WTC11 (cell line): ENCODE data around the gene FBXL16. TPM values are rescaled to one million over a fixed set of nuclear protein-coding genes. Genes with fewer than 3 reads are reported as not detected.
"Not testable (repeated sequence)": the region's sequence is repeated elsewhere in the genome, so short reads cannot be mapped to it uniquely, and the experiment has no call there.

Source experiments
- ATAC-seq: fragments of 200-7000 bp; cut with Tn5 transposase; 2 replicates; pipeline ENCODE4 v1.10.0; 2021; ENCODE audit warnings: mild to moderate bottlenecking, moderate library complexity
- Bru-seq: library from RNA; stranded (reverse); fragments of 400-500 nt; gene quantifications from one replicate; lab custom pipeline; 2021; lab: Mats Ljungman, UMichigan
- CTCF ChIA-PET: fragments of 300-600 bp; sonication (Branson Sonifier 250); formaldehyde crosslinking; loops from one replicate; lab custom pipeline; 2021; ENCODE audit warnings: antibody characterized with exemption; lab: Charles Lee
- POLR2A ChIA-PET: fragments of 350-600 bp; sonication (Branson Sonifier 250); formaldehyde crosslinking; loops from one replicate; lab custom pipeline; 2021; ENCODE audit warnings: antibody characterized with exemption; lab: Charles Lee
- DNase-seq: peaks from one replicate; pipeline ENCODE4 v3.0.0; 2021; ENCODE audit warnings: low spot score
- H3K27ac Mint-ChIP-seq: 2 replicates; pipeline ENCODE4 v1.8.0; 2021; ENCODE audit warnings: mixed read lengths
- H3K27me3 Mint-ChIP-seq: 2 replicates; pipeline ENCODE4 v1.8.0; 2021; ENCODE audit warnings: low read depth, mild to moderate bottlenecking, moderate library complexity, mixed read lengths
- H3K36me3 Mint-ChIP-seq: 2 replicates; pipeline ENCODE4 v1.8.0; 2021; ENCODE audit warnings: mixed read lengths
- H3K4me1 Mint-ChIP-seq: 2 replicates; pipeline ENCODE4 v1.8.0; 2022; ENCODE audit warnings: mixed read lengths
- H3K4me3 Mint-ChIP-seq: 2 replicates; pipeline ENCODE4 v1.8.0; 2021; ENCODE audit warnings: mild to moderate bottlenecking, moderate library complexity, mixed read lengths
- H3K9me3 Mint-ChIP-seq: 2 replicates; pipeline ENCODE4 v1.8.0; 2021; ENCODE audit warnings: mixed read lengths
- CREM ChIP-seq: sonication (generic); formaldehyde crosslinking; IDR thresholded peaks from 2 replicates; pipeline ENCODE4 v1.8.1; 2022; ENCODE audit warnings: mild to moderate bottlenecking, missing genetic modification reagents, moderate library complexity
- CTCF ChIP-seq: fragments of 200-600 bp; IDR thresholded peaks from 2 replicates; pipeline ENCODE4 v1.8.0; 2022; ENCODE audit warnings: antibody characterized with exemption
- E2F1 ChIP-seq: sonication (generic); formaldehyde crosslinking; IDR thresholded peaks from 2 replicates; pipeline ENCODE4 v1.8.0; 2022; ENCODE audit warnings: mild to moderate bottlenecking, missing genetic modification reagents
- ESRRA ChIP-seq: sonication (generic); formaldehyde crosslinking; IDR thresholded peaks from 2 replicates; pipeline ENCODE4 v1.8.1; 2022; ENCODE audit warnings: mild to moderate bottlenecking, missing genetic modification reagents, borderline replicate concordance
- ETV6 ChIP-seq: sonication (generic); formaldehyde crosslinking; IDR thresholded peaks from 2 replicates; pipeline ENCODE4 v1.8.1; 2022; ENCODE audit warnings: mild to moderate bottlenecking, missing genetic modification reagents
- FOXP4 ChIP-seq: sonication (generic); formaldehyde crosslinking; IDR thresholded peaks from 2 replicates; pipeline ENCODE4 v1.8.0; 2022; ENCODE audit warnings: mild to moderate bottlenecking, missing genetic modification reagents
- GRHL2 ChIP-seq: fragments of 250-450 bp; sonication (Bioruptor Pico); IDR thresholded peaks from 2 replicates; pipeline ENCODE4 v1.8.0; 2022; ENCODE audit warnings: mild to moderate bottlenecking, moderate library complexity; ENCODE audit not compliant: insufficient replicate concordance, severe bottlenecking
- IRF1 ChIP-seq: sonication (generic); formaldehyde crosslinking; IDR thresholded peaks from 2 replicates; pipeline ENCODE4 v1.8.0; 2023; ENCODE audit warnings: missing genetic modification reagents
- JAZF1 ChIP-seq: fragments of 250-450 bp; sonication (Bioruptor Pico); IDR thresholded peaks from 2 replicates; pipeline ENCODE4 v1.9.0; 2021; ENCODE audit warnings: moderate library complexity, mild to moderate bottlenecking, inconsistent platforms
- JUN ChIP-seq: sonication (generic); formaldehyde crosslinking; IDR thresholded peaks from 2 replicates; pipeline ENCODE4 v1.8.0; 2023; ENCODE audit warnings: mild to moderate bottlenecking, missing genetic modification reagents
- KAT7 ChIP-seq: sonication (generic); formaldehyde crosslinking; IDR thresholded peaks from 2 replicates; pipeline ENCODE4 v1.8.1; 2023; ENCODE audit warnings: missing genetic modification reagents, mild to moderate bottlenecking, borderline replicate concordance
- PRDM15 ChIP-seq: sonication (generic); formaldehyde crosslinking; IDR thresholded peaks from 2 replicates; pipeline ENCODE4 v1.8.0; 2022; ENCODE audit warnings: missing genetic modification reagents
- SMAD3 ChIP-seq: sonication (generic); formaldehyde crosslinking; IDR thresholded peaks from 2 replicates; pipeline ENCODE4 v1.8.0; 2022; ENCODE audit warnings: missing genetic modification reagents, mild to moderate bottlenecking, borderline replicate concordance
- SP1 ChIP-seq: sonication (generic); formaldehyde crosslinking; conservative IDR thresholded peaks from 2 replicates; pipeline ENCODE4 v1.8.1; 2022; ENCODE audit warnings: missing genetic modification reagents
- USF1 ChIP-seq: sonication (generic); formaldehyde crosslinking; IDR thresholded peaks from 2 replicates; pipeline ENCODE4 v1.8.0; 2022; ENCODE audit warnings: mild to moderate bottlenecking, missing genetic modification reagents
- ZNF263 ChIP-seq: sonication (generic); formaldehyde crosslinking; IDR thresholded peaks from 2 replicates; pipeline ENCODE4 v1.8.1; 2022; ENCODE audit warnings: low read depth, mild to moderate bottlenecking, moderate library complexity, missing genetic modification reagents
- ZNF317 ChIP-seq: sonication (generic); formaldehyde crosslinking; IDR thresholded peaks from 2 replicates; pipeline ENCODE4 v1.8.1; 2023; ENCODE audit warnings: low read depth, mild to moderate bottlenecking, moderate library complexity, missing genetic modification reagents, borderline replicate concordance
- long read RNA-seq, 3 experiments: library from RNA in 1 of 3; library from capped mRNA in 1 of 3; library from polyadenylated mRNA in 1 of 3; unstranded in 2 of 3; stranded (forward) in 1 of 3; transcript quantifications; one replicate each; pipeline ENCODE4 v2.0.0, GENCODE V29; 2021
- total RNA-seq: library from RNA; stranded (reverse); gene quantifications from 3 replicates; pipeline ENCODE4 v1.2.3, GENCODE V29; 2021

Gene FBXL16
- total RNA-seq (22.7 to 28.6 TPM (median 27.3 TPM) in 3 replicates), Bru-seq, nascent RNA (percentile 40 among the genes with signal in this experiment)
- long read RNA-seq, experiment 1, transcript FBXL16-205 (3 exons, 2,531 nt): minor isoform, 9 of 75 reads
- long read RNA-seq, experiment 1, transcript FBXL16-203 (4 exons, 2,257 nt): major isoform, 19 of 75 reads
- long read RNA-seq, experiment 1, partial matches to known transcripts: 11 of 75 reads
- long read RNA-seq, experiment 1, other reads (novel, unspliced or antisense): 34 of 75 reads
- long read RNA-seq, experiment 2, transcript FBXL16-203 (4 exons, 2,257 nt): minor isoform, 7 of 47 reads
- long read RNA-seq, experiment 2, transcript FBXL16-202 (6 exons, 3,547 nt): major isoform, 8 of 47 reads
- long read RNA-seq, experiment 2, partial matches to known transcripts: 2 of 47 reads
- long read RNA-seq, experiment 2, other reads (novel, unspliced or antisense): 26 of 47 reads
- long read RNA-seq, experiment 3: 0 reads

- CTCF ChIA-PET: interaction anchor here (1.3 to 4.5 kb wide), 4 partner anchors 10 to 80 kb away, joined by 5 to 25 read pairs (median 6); partner anchors contain the start of gene METRN
- no peak within 1 kb of the TSS for H3K27ac Mint-ChIP-seq
- TF ChIP-seq ZNF263: 0 out of 2 replicates have a peak, but pooled peaks have one; percentile 38
- TF ChIP-seq SMAD3 (CRISPR knock-in tag): no peak
- TF ChIP-seq, all 79 proteins: peak for 1
These were observed at the start of gene FBXL16 for GRCh38 chr16:705431-706188. Gene FBXL16 (minus strand): TSS chr16:705801. CDS start chr16:697405, 8,396 bp downstream.

GRCh38 chr16:754656-755055, 49.1 kb upstream of the FBXL16 start:
- ChIA-PET POLR2A (interaction anchor here (0.6 kb wide), 1 partner anchor 369 kb away, joined by 3 read pairs; no protein-coding TSS in a partner anchor), CTCF (no interaction called here)
- Mint-ChIP-seq H3K27ac (no peak overlapping the region), H3K36me3 (no peaks in the 10 kb centered on the region; the same call in 1 of the 2 replicates), H3K4me1 (peaks cover 28% of the 10 kb centered on the region), H3K9me3 (peaks cover 5% of the 10 kb centered on the region), H3K27me3 (peaks cover 6% of the 10 kb centered on the region; the same call in 1 of the 2 replicates), H3K4me3 (no peak overlapping the region)
- TF ChIP-seq CREM (CRISPR knock-in tag) (no peak), CTCF (no peak), USF1 (CRISPR knock-in tag) (no peak), E2F1 (CRISPR knock-in tag) (no peak), JAZF1 (CRISPR knock-in tag) (no peak), ESRRA (CRISPR knock-in tag) (no peak), IRF1 (CRISPR knock-in tag) (no peak), JUN (no peak), FOXP4 (CRISPR knock-in tag) (no peak), GRHL2 (CRISPR knock-in tag) (no peak), SP1 (no peak), ETV6 (CRISPR knock-in tag) (no peak), PRDM15 (no peak), KAT7 (CRISPR knock-in tag) (no peak), ZNF317 (CRISPR knock-in tag) (no peak)
- ATAC-seq: no peak
- DNase-seq: no peak

More at GRCh38 chr16:705431-706188, at the start of gene FBXL16:
- Mint-ChIP-seq H3K9me3 (no peaks in the 10 kb centered on the region), H3K27me3 (peaks cover 79% of the 10 kb centered on the region), H3K36me3 (no peaks in the 10 kb centered on the region), H3K4me1 (no peaks in the 10 kb centered on the region), H3K4me3 (peak within 1 kb of the TSS; percentile 72)
- DNase-seq: no peak
- POLR2A ChIA-PET: interaction anchor here (0.6 to 1.0 kb wide), 2 partner anchors 10 to 11 kb away, joined by 3 read pairs; no protein-coding TSS in a partner anchor
- peak; percentile 11 for ATAC-seq

GRCh38 chr16:754121-754607, 48.6 kb upstream of the FBXL16 start:
- H3K36me3 Mint-ChIP-seq, H3K4me3 Mint-ChIP-seq, H3K27ac Mint-ChIP-seq, H3K27me3 Mint-ChIP-seq, ATAC-seq, DNase-seq, H3K9me3 Mint-ChIP-seq, CTCF ChIA-PET: not testable (repeated sequence)
- peaks cover 28% of the 10 kb centered on the region for H3K4me1 Mint-ChIP-seq
- POLR2A ChIA-PET: interaction anchor here (0.7 kb wide), 1 partner anchor 47 kb away, joined by 4 read pairs; no protein-coding TSS in a partner anchor
